ENCODE measurements around the gene TNP2.

TNP2 gene

DNA sequence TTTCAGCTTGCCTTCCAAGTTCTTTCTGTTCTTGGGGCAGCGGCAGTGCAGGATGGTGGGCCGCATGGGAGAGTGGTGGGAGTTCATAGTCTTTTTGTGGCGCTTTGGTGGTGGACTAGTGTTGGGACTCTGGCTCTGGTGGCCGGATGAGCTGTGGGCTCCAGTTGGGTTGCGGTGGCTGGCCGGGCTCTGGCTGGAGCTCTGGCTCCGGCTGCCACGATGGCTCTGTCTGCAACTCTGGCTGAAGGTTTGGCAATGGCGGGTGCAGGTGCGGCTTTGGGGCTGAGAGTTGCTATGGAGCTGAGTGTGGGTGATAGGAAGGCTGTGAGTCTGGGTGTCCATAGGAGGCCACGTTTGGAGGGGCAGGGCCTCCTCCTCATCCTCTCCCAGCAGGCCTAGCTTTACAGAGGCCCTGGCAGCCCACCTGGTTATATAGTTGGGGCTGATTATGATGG, at the start of gene TNP2:
Gene TNP2 (minus strand): TSS at position 405 of the 455 bp plus-strand sequence. CDS start 63 bp downstream, at position 342.
- DNase-seq = no peak

DNA sequence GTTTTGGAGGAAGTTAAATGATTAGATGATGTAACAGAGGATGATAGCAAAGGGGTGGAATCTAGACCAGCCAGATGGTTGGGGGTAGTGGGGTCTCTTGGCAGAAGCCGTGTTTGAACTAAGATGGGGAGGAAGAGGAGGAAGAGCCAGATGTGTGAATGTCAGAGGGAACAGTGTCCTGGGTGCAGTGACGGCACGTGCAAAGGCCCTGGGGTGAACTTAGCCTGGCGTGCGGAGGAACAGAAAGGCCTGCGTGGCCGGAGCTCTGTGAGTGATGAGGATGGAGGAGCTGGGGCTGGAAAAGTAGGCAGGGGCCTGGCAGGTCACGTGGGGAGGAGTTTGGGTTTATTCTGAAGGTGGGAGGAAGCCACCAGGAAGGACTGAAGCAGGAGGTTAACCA, 49.7 kb upstream of the TNP2 start:
- no peak for DNase-seq

DNA sequence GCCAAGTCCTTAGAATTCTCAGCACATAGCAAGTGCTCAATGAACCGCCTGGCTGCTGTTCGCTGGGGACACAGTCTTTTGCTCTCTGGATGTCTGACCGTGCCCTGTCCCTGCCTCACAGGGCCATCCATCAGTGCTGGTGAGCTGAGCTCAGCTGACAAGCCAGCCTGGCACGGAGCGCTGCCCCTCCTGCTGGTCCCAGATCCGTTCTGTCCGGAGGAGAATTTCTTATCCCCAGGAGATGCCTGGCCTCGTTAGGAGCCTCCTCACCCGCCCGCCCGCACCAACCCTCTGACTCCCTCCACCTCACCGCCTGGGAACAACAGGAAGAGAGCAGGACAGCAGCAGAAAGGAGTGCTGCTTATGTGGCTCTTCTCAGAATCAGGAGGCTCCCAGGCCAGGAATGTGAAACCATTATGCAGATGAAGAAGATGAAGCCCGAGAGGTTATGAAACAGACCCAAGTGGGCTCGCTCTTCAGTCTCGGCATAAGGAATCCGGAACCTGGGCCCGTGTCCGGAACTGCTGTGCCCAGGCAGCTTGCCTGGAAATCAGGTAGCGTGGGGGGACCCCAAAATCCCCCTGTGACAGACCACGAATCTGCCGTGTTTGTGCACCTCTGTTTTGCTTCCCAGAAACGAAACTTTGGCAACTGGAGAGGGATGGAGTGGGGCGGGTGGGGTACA, 47.3 kb upstream of the TNP2 start:
- DNase-seq = no peak

DNA sequence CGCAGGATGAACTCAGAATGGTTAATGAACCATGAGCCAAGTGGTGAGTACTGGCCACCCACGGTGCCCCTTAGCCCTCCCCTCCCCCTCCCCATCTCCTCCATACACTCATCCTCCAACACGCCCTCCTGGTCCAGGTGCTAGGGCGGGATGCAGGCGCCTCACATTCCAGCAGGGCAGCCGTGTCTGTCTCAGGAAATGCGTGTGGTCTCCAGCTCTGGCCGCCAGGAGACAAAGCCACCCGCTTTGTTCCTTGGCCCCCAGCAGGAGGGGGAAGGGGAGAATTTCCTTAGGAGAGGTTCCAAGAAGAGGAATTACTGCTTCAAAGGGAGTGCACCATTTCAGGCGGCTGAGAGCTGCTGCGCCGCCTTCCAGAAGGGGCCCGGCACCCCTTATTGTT, 46.4 kb upstream of the TNP2 start:
- DNase-seq = no peak

DNA sequence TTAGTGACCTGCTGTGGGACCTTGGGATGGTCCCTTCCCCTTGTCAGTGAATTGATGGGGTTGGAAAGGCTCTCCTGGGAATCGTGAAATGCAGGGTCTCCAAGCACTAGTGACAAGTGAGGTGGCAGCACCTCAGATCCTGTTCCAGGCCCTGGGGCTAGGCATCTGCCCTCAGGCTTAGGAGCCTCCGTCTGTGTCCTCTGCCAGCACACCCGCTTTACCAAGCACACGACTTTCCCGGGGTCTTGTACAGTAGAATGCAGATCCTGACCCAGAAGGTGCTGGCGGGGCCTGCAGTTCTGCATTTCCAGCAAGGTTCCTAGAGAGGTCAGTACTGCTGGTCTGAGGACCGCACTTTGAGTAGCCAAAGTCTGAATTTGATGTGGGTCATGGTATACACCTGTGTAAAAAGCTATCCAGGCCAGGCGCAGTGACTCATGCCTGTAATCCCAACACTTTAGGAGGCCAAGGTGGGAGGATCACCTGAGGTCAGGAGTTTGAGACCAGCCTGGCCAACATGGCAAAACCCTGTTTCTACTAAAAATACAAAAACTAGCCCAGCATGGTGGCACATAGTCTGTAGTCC, 45.3 kb upstream of the TNP2 start:
- DNase-seq = no peak

DNA sequence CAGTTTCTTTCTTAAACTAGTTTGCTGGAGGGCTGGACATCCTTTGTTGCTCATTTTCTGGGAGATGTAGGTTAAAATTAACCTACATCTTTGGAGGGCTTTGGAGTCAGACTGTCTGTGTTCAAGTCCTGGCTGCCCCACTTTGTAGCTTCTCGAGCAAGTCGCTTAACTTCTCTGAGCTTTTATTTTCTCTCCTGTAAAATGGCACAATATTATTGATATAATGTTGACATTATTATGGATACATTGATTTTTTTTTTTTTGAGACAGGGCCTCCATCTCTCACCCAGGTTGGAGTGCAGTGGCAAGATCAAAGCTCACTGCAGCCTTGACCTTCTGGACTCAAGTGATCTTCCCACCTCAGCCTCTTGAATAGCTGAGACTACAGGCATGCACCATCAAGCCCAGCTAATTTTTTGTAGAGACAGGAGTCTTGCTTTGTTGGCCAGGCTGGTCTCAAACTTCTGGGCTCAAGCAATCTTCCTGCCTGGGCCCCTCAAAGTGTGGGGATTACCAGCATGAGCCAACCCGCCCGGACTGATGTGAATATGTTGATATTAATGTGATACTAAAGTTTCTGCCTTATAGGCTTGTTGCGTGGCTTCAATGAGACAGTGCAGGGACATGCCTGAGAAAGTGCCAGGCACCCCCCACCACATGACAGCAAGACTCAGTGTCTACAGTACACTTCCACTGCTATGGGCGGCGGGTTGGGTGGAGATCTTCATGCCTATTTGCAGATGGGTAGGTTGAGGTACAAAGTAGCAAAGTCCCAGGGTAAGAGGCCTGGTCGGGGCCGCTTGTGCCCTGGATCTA, 44.6 kb upstream of the TNP2 start:
- no peak for DNase-seq

DNA sequence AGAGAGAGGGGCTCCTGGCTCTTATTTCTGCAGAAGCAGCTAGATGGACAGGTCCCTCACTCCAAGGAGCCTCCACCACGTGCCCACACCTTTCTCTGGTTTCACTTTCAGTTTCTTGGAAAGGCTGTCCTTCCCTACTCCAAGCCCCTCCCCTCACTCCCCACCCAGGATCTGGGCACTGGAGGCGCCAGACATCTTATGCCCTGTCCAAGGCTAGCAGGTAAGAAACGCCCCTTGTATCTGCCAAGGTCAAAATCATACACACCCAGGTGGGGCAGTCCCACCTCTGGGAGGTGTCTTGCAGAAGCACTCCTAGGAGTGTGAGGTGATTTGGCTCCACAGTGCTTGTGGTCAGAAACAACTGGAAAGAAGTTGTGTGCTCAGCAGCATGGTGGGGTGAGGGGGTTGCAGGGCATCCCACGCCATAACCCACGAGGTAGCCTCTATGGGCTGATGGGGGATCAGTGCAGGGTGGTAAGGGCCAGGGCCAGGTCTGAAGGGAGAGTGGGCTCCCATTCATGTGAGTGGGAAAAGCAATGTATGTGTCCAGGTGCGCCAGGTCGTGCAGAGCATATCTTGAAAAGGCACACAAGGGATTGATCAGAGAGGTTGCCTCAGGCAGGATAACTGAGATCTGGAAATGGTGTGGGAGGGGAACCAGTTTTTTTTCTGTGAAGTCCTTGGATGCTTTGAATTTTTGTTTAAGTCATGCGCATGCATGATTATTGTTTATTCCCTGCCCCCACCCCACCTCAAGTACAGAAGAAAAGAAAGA, 43.8 kb upstream of the TNP2 start:
- DNase-seq = no peak

DNA sequence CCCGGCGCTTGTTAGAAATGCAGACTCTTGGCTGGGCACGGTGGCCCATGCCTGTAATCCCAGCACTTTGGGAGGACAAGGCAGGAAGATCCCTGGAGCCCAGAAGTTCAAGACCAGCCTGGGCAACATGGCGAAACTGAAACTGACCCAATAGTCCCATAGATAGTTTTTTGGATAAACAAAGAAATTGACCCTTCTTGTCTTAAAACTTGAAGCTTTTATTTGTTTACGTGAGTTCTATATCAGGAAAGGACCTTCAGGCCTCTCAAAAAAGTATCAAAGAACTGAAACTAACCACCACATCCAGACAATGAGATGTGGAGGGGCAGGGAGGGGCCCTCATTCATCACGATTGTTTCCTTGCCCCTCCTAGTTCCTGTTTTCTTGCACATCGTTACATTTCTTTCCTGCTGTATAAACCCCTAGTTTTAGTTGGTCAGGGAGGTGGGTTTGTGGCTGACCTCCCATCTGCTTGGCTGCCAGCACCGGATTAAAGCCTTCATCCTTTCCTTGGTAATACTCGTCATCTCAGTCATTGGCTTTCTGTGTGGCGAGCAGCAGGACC, 42.0 kb upstream of the TNP2 start:
- DNase-seq = no peak

DNA sequence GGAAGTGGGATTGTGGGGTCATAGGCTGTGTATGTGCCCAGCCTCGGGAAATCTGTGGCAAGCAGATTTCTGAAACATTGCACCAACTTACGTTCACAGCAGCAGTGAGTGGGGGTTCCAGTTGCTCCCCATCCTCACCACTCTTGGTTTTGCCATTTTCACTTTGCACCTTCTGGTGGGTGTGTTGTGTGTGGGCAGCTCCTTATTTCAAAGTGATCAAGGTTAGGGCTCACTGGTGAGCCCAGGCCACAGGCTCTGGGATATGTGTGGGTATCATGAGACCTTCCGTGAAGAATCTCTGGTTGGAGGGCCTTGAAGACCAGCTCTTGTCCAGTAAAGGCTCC, 41.5 kb upstream of the TNP2 start:
- no peak for DNase-seq

DNA sequence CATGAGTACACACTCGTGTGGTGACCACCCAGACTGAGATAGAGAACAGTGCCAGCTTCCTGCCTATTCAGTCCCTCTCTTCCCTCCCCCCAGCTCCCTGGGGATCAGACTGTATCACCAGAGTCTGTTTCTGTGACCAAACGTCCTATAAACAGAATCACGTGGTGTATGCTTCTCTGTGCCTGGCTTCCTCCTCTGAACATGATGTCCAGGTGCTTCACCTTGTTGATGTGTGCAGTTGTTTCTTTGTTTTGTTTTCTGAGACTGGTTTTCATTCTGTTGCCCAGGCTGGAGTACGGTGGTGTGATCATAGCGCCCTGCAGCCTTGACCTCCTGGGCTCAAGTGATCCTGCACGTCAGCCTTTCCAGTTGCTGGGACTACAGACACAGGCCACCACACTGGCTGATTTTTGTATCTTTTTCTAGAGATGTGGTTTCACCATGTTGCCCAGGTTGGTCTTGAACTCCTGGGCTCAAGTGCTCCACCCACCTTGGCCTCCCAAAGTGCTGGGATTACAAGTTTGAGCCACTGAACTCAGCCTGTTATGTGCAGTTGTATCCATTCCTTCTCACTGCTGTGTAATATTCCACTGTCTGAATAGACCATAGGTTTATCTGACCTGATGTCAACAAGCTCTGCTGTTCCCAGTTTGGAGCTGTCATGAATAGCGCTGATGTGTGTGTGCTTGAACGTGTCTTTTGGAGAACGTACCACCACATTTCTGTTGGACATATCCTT, 40.9 kb upstream of the TNP2 start:
- DNase-seq = peak; percentile 47

DNA sequence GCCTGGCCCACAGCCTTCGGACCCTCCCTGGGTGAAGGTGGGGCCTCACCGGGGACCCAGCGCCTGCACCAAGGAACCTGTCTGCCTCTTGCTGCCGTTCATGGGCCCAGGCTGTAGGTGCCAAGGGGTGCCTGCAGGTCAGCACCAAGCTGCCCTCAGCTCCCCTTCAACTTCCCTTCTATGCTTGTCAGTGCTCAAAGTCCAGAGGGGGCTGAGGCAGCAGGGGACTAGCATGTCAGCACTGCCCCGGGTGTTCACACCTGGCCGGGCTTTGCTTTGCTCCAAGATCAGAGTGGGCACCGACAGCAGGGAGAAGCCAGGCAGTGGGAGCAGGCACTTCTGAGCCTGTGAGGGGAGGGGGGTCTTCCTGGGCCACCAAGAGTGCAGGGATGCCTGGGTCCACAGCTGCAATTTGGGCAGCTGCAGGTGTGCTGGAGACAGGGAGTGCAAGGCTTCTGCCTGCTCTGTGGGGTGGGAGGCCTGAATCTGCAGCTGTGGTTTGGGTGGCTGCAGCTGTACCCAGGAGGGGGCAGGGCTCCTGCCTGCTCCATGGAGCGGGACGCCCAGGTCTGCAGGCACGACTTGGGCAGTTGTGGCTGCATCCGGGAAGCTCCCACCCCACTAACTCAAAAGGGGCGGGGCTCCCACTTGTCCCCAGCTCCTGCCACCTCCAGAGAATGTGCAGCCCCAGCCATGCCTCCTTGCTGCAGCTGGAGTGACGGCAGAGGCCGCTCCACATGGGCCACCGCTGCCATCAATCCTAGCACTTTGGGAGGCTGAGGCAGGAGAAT, 39.6 kb upstream of the TNP2 start:
- no peak for DNase-seq

DNA sequence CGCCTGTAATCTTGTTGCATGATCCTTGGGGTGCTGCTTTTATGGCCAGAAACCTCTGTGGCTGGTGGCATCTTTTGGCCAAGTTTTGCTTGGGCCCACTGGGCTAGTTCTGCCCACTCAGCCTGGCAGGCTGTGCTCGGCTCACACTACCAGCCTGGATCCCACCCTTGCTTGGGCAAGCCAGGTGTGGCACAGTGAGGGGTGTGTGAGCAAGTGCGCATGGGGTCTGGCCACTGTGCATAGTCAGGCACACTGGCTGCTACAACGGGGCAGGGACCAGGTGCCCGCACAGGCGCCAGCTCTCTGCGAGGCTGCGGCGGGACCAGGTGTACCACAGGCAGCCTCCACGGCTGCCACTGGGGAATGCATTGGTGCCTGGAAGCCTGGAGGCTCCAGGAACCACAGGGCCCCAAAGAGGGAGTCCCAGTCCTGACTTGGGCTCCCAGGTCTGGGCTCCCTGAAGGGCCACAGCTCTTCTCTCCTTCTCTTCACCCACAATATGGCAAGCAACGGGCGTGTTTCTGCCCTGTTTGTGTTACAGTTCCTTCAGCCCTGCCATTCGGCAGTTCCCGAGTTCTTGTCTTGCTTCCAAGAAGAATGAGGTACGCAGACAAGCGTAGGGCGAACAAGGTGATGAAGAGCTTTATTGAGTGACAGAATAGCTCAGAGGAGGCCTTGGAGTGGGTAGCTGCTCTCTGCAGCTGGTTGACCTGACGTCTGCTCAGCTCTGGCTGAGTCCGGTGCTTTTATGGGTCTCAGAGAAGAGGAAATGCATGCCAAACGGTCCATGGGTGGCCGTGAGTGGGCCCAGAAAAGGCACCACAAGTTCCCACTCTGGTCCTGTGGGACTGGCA, 38.7 kb upstream of the TNP2 start:
- DNase-seq = no peak

DNA sequence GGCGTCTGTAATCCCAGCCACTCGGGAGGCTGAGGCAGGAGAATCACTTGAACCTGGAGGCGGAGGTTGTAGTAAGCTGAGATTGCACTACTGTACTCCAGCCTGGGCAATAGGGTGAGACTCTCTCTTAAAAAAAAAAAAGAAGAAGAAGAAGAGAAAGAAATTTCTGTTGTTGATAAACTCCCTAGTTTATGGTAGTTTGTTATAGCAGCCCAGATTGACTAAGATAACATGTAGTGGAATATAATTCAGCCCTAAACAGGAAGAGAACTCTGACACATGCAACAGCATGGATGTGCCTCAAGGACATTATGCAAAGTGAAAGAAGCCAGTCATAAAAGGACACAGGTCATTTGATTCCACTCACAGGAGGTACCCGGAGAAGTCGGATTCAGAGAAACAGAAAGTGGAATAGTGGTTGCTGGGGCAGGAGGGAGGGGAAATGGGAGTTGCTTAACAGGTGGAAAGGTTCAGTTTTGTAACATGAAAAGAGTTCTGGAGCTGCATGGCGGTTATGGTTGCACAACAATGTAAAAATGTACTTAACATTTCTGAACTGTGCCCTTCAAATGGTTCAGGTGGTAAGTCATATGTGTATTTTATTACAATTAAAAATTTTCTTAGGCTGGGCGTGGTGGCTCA, 38.0 kb upstream of the TNP2 start:
- no peak for DNase-seq

DNA sequence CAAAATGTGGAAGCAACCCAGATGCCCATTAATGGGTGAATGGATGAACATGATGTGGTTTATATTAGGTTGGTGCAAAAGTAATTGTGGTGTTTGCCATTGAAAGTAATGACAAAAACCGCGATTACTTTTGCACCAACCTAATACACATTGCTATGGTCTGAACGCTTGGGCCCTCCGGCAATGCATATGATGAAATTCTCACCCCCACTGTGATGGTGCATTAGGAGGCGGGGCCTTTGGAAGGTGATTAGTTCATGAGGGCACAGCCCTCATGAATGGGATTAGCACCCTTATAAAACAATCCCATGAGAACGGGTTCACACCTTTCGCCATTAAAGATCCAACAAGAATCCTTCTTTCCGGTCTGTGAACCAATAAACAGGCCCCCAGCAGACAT, 37.3 kb upstream of the TNP2 start:
- no peak for DNase-seq

DNA sequence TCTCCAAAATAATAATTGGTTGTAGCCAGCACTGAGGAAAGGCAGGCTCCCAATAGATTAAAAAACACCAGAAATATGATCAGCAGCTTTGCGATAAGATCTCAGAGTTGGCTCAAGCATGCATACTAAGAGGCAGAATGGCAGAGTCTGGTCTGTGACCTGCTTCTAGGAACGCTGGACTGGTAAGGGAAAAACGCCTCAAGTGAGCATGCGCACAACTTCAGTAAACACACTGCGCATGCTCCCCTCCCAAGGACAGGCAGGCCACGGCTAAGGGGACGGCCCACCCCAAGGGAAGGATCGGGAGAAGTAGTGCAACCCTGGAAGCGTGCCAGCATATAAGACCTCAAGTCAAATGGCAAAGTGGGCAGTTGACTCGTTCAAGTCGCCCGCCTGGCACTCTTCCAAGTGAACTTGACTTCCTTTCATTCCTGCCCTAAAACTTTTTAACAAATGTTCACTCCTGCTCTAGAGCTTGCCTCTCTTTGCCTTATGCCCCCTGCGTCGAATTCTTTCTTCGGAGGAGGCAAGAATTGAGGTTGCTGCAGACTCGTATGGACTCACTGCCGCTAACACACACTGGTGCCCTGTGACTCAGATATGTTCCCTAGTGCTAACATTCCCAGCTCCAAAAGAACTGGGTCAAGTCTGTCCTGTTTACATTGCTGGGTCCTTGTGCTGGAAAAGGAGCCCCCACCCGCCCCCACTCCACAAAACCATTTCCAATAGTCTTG, 34.4 kb upstream of the TNP2 start:
- peak; percentile 86 for DNase-seq

DNA sequence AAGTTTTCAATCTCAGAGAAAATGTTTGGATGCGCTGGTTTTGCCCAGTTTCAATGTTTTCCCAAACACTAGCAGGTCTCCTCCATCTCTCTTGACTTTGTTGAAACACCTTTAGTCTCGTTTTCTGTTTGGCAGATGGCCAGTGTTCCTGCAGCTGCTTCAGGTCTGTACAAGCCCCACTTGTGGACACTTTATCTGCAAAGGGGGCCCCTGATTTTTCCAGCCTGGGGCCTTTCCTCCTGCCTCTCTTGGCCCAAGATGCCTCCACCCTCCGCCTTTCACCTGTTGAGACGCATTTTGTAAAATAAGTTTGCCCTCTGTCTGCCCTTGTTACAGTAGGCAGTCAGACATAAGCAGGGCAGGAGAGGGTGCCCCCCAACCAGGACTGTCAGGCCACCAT, 33.9 kb upstream of the TNP2 start:
- DNase-seq = peak; percentile 86

DNA sequence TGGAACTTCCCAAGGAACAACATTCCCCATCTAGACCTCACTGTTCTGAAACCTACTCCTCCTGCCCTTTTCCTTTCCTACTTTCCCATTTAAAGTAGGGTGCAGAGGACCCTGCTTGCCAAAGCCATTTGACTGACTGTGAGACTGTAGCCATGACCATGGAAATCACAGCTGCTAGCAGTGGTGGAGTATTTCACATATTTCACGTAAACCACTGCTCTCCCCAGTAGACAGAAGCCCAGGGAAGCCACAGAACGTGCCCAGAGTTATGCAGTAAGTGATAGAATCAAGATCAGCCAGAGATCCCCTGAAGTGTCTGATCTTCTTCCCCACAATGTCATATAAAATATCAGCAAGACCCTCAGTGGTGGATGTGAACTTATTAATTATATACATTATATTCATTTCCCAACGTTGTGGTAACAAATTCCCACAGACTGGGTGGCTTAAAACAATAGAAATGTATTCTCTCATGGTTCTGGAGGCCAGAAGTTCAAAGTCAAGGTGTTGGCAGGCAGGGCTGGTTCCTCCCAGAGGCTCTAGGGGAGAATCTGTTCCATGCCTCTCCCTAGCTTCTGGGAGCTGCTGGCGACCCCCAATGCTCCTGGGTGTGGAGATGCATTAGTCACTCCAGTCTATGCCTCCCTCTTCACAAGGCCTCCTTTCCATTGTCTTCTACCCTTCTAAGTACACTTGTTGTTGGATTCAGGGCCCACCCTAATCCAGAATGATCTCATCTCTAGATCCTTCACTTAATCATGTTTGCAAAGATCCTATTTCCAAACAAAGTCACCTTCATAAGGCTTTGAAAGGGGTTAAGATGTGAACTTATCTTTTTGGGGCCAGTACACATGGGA, 32.7 kb upstream of the TNP2 start:
- no peak for DNase-seq

DNA sequence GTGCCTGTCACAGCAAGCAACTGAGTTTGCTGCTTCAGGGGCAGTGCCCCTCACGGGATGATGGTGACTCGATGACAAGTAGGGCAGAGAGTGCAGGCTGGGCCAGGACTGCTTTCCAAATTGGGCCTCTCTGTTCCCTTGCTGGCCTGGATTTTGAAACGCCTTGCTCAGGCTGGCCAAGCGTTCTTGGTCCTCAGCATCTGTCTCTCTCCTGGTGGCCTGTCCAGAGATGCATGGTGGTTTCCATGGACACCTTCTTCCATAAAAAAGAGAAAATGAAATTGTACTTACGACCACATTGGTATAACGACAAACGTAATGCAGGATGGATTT, 31.4 kb upstream of the TNP2 start:
- DNase-seq = no peak
